Measurements from ENCODE around the gene TEAD1. TPM values are rescaled to one million over a fixed set of nuclear protein-coding genes. Genes with fewer than 3 reads are reported as not detected.
A peak's percentile ranks its signal among the peaks of the same experiment; 100 is the strongest.

Gene TEAD1
- total RNA-seq, 1 donor from 2014 or later: 12.2 TPM

DNA sequence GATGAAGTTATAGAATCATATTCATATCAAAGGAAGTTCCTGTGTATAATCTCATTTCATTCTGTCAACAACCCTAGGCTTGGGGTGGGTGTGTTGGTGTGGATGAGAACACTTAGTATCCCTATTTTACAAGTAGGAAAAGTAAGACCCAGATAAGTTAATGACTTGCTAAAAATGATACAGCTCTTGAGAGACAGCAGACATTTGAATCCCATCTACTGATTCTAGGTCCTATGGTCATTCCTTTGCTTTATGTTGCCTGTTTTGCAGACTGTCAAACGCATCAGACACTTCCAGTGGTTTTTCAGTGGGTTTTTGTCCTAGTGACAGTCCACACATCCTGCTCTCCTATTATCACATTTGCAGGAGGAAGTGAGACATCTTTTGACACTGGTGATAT lies 153.1 kb downstream of the TEAD1 start:
- FAIRE-seq (no peak), DNase-seq (ENCODE audit: low spot score in 2 of 2) (no peak)

DNA sequence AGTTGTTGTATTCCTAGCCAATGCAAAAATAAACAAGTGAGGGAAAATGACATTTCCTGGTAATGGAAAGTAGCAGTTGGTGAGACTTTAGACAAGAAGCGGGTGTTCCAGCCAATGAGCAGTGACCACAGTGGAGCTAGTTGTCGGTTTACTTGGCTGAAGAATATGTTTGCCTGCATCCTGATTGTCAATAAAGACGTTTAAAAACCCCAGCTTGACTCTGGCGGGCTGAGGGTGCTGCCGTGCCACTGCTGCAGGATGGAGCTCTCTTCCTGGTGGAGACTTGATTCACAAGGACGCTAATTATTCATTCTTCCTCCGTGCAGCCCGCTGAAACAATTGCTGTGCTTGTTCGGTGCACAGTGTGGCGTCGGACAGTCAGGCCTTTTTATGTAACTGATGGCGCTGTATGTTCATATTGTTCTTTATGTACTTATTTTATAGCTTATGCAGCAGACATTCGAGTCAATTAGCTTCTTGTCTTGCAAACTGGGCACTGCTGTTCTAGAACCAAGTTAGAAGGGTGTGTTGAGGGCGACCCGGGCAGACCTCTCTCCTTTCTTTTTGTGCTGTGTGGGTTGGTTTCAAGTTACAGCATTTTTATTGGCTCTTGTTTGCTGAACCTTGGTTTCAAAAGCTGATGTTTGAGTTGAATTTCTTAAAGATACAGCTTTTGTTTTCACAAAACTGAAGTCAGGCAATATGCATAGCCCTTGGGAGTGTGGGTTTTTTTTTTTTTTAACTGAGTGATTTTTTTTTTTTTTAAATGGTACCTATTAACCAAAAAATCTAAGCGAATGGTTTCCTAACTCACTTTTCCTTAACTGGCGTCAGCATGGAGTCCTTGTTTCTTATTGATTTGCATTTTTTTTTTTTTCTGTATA lies 153.9 kb downstream of the TEAD1 start:
- DNase-seq (ENCODE audit: low spot score in 2 of 2): no peak
- FAIRE-seq: no peak

DNA sequence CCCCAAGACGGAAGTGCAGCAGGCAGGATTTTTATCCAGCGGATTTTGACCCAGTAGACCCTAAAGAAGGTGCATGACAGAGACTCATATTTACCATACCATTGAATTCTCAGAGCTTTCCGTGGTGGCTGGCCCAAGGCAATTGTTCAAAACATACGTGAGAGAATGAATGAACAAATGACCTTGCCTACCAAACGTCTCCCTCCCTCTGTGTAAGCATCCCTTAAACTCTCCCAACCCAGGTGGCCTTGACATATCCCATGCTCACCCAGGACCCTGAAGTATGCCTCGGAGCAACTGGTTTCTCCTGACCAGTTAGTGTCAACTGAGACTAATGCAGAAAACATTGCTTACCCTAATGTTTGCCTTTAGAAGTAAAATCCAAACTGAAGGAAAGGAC lies 154.9 kb downstream of the TEAD1 start:
- no peak for DNase-seq (ENCODE audit: low spot score in 2 of 2)
- FAIRE-seq: no peak

DNA sequence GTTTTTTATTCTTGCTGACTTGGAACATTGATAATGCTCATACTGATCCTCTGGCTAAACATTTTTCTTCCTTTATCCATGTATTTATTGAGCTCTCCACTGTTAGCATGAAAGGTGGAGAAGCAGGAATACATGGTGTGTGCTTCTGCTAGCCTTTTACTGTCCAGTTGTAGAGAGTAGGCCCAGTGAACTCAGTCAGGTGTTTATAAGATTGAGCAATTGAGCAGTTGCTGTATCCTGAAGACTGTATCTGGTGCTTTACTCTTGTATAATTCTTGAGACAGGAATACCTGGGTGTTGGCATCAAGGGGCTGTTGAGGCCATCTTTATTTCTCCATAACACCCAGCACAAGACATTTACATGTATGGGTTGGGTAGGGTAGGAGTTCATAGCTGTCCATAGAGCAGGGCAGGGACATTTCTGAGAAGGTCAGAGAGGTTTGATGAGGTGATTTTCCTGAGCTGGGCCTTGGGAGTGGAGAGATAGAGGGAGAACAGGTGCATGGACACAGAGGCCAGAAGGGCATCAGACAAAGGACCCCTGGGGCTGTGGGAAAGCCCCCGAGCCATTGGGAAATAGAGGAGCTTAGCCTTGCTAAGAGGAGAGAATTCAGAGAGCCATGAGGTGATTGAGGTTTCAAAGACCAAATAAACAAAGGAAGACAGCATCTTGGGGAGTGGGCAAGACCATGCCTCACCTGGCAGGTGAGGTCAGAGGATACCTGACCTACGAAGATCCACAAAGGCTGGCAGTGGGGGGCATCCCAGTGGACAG lies 155.5 kb downstream of the TEAD1 start:
- no peak for FAIRE-seq

DNA sequence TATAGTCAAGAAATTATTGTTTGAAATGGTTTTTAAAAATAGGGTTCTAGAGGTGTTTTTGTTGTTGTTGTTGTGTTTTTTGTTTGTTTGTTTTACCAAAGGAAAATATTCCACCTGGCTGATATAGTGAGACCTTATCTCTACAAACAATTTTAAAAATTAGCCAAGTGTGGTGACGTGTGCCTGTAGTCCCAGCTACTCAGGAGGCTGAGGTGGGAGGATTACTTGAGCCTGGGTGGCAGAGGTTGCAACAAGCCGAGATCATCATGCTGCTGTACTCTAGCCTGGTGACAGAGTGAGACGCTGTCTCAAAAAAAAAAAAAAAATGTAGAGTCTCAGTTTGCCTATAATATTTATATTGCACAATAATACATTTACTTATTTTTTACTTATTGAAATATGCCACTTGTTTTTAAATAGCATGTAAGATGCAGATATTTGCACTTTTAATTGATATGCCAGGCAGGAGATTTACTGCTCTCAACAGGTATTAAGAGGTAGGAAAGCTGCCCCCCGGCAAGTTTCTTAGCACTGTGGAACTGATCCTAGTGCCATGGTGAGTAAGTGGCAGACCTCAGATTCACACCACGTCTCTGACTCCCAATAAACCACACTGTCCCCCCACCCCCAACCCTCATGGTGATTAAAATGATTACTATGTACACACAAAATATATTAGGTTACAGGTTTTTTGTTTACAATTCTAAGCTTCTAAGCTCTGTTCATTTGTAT lies 157.4 kb downstream of the TEAD1 start:
- no peak for FAIRE-seq

More for the DNA sequence above, 155.5 kb downstream of the TEAD1 start:
- DNase-seq (ENCODE audit: low spot score in 2 of 2): no peak

DNA sequence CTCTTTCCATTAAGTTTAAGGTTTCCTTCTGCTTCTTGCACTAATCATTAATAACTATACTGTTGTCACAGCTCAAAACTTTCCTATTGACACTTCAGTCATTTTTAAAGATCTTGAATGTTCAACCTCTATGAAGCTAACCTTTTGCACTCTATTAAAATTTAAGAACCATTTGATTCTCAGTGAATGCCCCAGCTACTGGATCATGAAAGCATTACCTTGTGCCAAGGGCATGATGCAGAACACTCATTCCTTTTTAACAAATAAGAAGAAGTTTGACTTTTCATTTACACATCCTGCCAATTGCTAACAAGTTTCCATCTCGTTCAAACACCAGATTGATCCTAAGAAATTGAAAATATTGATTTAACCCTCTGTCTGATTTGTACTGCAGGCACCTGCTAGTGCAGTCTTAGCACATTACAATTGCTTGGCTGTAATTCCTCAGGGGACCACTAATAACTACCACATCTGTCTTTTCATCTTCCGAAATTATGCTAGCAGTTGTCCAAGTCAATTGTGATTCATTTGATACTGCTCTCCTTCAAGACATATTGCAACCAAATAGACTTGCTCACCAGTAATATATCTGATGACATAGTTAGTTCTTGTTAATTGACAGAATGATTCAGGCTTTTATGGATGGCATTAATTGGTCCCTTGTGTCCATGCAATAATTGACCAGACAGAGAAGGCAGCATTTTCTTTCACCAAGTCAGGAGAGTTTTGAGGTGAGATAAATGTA lies 158.4 kb downstream of the TEAD1 start:
- FAIRE-seq: no peak
- DNase-seq (ENCODE audit: low spot score in 2 of 2): no peak

More for the DNA sequence above, 157.4 kb downstream of the TEAD1 start:
- no peak for DNase-seq (ENCODE audit: low spot score in 2 of 2)

DNA sequence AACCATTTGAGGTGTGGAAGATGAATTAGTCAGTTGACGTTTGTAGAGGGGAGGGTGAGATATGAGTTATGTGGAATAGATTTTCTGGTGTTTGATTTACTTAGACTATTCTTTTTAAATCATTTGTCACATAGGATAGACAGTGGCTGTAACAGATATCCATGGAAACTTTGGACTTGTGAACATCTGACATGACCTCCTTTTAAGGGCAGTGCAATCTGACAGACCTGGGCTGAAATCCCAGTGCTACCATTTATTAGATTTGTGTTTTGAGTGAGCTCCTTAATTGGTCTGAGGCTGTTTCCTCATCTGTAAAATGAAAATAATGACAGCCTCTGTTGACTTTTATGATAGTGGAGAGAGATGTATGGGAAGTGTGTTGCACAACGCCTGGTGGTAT lies 159.9 kb downstream of the TEAD1 start:
- FAIRE-seq: no peak

DNA sequence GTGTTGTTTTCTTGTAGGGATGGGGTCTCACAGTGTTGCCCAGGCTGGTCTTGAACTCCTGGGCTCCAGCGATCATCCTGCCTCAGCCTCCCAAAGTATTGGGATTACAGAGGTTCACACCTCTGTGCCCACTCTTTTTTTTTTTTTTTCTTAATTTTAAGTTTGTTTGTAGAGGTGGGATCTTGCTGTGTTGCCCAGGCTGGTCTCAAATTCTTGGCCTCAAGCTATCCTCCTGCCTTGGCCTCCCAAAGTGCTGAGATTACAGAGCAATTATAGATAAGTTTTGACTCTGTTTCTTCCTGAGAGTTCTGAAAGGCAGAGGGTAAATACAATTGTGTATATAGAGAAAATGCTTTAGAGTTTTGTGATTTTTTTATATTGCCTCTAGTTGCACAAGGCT lies 160.4 kb downstream of the TEAD1 start:
- DNase-seq (ENCODE audit: low spot score in 2 of 2): no peak
- FAIRE-seq: no peak

More for the DNA sequence above, 159.9 kb downstream of the TEAD1 start:
- DNase-seq (ENCODE audit: low spot score in 2 of 2): no peak

DNA sequence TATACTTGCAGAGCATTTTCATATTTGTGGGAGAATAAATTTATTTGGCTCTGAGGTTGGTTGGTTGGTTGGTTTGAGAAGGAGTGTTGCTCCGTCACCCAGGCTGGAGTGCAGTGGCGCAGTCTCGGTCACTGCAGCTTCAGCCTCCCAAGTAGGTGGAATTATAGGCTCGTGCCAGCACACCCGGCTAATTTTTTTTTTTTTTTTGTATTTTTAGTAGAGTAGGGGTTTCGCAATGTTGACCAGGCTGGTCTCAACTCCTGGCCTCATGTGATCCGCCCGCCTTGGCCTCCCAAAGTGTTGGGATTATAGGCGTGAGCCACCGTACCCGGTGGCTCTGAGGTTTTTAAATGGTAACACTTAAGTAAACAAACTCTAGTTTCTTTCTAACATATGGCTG lies 161.1 kb downstream of the TEAD1 start:
- FAIRE-seq: no peak
- DNase-seq (ENCODE audit: low spot score in 2 of 2): no peak

DNA sequence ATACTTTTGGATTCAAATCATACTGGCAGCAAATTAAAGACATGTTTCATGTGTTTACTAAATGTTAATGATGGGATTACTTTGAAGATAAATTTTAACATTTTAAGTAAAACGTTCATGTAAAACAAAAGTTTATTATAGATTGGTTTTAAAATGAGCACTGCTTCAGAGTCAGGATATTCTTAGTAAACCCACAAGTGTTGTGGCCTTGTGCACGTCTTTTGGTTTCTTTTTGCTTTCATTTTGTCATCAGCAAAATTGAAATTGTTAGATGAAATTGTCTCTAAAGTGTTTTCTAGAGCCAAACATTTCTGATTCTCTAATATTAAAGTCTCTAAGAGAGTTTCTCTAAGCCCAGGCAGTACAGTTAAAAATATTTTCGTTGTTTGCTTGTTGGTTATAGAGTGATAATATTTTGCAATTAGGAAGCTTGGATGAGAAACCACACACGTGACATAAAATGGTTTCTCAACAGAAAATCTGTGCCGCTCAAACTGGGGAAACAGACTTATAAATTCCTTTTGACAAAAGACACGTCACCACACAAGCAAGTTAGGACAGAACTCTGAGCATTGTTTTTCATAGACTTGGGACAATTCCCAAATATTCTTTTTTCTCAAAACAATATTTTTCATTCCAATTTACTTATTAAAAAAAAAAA lies 164.4 kb downstream of the TEAD1 start:
- FAIRE-seq (no peak), DNase-seq (ENCODE audit: low spot score in 2 of 2) (no peak)

DNA sequence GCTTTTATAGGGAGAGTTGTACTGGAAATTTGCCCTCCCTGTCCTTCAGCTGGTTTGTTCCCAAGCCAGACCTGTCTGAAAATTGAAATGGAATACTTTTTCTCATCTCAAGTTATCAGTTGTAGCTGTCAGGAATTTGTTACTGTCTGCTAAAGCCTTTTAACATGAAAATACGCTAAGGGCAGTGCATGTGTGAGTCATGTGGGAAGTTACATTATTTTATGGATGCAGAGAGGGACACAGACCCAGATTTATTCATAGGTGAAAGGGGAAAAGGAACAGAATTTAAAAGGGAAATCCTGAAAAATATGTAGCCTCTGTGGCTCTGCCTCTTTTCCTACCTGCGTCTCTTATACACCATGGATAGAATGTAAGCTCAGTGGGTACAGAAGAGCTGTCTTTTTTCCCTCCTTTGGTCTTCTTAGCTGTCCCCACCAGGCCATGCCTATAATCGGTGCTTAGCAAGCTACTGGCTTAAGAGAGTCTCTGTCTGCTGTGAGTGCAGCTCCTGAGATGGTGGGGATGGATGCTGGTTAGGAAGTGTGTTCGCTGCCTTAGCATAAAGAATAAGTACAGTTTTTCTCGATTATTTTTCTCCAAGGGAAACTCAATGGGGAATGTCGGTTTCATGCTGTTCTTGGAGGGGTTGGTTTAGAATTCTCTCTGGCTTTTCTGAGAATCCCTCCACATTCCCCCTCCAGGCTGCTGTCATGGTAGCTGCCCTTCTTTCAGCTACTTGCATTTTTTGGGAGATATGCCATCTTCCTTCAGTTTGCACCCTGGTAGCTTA lies 166.8 kb downstream of the TEAD1 start:
- DNase-seq (ENCODE audit: low spot score in 2 of 2) (no peak), FAIRE-seq (no peak)

DNA sequence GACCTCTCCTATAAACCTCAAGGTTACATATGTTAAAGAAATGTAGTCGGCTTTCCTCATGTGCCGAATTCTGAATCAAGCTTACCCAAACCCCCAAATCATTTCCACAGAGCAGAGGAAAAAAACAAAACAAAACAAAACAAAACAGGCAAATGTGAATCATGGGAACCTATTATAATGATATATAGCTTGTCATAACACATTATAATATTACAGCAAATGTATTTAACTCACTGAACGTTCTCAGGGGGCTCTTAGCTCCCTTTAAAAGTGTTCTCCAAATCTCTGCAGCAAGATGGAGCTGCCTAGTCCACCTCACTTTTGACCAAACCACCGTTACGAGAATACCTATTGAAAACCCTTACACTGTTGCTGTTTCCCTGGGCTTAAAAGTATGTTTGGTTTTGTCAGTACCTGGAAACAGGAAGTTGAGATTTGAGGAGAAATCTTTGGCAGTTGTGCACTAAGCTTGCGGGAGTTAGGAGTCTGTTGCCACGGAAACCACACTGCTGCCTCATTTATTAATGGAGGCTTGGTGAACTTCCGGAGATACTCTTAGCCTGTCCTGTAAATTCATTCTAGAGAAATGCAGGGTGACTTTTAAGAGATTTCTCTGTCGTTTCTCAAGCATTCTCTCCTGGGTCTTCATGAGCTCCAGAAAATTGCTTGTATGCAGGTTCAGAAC lies 167.9 kb downstream of the TEAD1 start:
- DNase-seq (ENCODE audit: low spot score in 2 of 2) (peak in 1 of 2 donors; percentile 44), FAIRE-seq (no peak)

DNA sequence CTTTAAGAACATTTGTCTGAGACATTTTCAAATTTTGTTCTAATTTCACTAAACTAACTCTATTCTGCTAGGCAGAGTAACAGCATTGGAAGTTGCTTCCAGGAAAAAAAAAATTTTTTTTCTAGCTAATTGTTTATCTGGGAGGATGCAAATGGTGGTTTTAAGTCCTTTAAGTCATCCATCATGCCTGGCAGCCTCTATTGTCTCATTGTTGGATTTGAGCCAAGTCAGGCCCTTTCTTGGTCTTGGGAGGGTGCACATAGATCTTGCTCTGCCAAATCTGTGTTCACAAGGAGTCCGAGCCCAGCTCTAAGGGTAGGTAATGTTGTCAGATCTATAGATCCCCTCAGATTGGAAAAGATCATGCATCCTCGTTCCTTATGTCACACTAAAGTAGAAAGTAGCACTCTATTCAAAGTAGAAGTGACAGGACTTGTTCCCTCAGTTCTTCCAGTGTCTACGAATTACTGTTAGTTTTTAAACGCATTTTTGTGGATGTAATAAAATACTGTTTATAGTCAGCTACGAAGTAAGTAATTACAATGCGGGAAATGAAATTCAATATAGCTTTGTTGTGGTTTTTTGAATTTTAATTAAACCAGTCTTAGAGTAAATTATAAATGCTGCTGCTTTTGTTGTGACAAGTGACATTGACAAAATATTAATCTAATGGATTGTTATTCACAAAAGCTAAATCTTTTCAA lies 168.9 kb downstream of the TEAD1 start:
- DNase-seq (ENCODE audit: low spot score in 2 of 2) (no peak), FAIRE-seq (no peak)

DNA sequence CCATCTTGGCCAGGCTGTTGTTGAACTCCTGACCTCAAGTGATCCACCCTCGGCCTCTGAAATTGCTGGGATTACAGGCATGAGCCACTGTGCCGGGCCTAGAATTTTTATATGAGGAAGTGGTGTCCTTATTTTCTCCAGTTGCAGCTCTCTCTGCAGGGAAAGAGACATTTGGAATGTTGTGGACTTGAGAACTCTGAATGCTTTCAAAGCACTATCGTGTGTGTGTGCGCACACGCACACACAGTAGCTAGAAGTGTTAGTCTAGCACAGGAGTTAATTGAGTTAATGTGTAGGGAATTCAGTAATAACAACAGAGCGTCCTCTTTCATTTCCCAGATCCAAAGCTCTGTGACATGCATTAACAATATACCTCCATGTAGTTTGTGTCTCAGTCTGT lies 170.9 kb downstream of the TEAD1 start:
- FAIRE-seq: no peak
- DNase-seq (ENCODE audit: low spot score in 2 of 2): no peak

DNA sequence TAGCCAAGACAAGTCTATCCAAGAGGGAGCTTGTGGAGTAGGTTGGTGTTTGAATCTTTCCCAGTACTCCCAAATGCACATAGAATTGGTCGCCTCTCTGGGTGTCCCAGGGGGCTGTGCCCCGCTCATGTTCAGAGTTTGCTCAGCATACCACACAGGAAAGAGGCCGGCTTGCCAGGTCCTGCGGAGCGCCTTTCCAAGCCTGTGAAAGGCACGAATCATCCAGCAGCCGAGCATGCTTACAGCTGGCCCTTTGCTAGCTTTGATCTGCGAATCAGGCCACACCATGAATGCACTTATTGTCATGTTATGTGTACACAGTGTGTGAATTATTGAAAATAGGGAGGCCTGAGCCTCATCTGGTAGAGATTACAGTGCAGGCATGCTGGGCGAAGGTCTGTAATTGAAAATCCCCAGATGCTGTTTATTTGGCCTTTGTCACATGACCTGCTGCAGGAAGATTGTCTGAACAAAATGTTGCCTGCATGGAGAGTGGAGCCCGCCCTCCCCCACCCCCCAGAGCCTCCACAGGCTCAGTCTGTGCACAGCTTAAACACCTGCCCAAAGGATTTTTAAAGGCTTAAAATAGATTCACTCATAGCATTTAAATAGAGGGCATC lies 171.6 kb downstream of the TEAD1 start:
- DNase-seq (ENCODE audit: low spot score in 2 of 2) (no peak), FAIRE-seq (no peak)

DNA sequence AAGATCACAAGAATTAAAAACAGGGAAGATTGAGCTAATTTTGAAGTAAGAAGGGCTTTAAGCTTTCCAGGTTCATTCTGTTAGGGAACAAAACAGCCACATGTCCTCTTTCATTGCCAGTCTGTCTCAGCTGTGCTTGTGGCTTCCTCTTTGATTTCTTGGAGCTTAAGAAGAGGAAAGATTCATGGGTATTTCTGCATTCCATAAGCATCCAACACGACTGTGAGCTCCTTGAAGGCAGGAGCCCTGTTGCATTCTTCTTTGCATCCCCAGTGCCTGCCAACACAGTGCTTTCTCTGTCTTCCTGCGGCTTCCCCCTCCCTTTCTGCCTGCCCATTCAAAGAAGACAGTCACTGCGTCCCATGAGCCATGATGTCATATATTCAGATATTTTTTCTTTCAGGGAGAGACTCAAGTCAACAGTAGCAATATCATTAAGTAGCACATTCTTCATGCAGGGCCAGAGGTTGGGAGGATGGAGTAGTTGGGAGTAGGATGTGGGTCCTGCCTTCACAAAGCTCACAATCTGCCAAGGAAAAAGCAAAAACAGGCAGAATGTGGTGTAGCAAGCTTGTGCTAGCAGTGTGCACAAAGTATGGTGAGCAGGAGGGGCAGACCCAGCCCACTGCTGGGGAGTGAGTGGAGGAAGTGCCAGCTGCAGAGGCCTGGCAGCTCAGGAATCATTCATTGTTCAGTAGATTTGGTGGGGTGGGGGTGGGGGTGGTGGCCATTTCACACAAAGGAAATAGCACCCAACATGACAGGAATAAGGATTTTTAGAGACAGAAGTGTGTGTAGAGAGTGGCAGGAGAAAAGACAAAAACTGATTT lies 172.8 kb downstream of the TEAD1 start:
- no peak for DNase-seq (ENCODE audit: low spot score in 2 of 2)

More for the DNA sequence above, 172.8 kb downstream of the TEAD1 start:
- no peak for FAIRE-seq
